Astrocyte of the cerebellum (primary cell): ENCODE measurements around the gene NAA10.

Experiments
- DNase-seq: peaks from one replicate; pipeline ENCODE4 v3.0.0-alpha.2; 2011; ENCODE audit warnings: low read depth
- H3K4me3 ChIP-seq: 2 replicates; pipeline ENCODE4 v1.5.1; 2011; ENCODE audit warnings: mild to moderate bottlenecking, low read depth, low read length, moderate library complexity
- in situ Hi-C: cut with HindIII; loops from 2 replicates; pipeline ENCODE4 v1.10.0; 2017; ENCODE audit warnings: low sequenced_read_pairs
- TF ChIP-seq, protein P1 (sequence below): IDR thresholded peaks from 2 replicates; pipeline ENCODE4 v1.5.1; 2012; ENCODE audit warnings: low read length, low read depth, moderate library complexity, mild to moderate bottlenecking; ENCODE audit errors: missing control alignments

NAA10 gene

DNA sequence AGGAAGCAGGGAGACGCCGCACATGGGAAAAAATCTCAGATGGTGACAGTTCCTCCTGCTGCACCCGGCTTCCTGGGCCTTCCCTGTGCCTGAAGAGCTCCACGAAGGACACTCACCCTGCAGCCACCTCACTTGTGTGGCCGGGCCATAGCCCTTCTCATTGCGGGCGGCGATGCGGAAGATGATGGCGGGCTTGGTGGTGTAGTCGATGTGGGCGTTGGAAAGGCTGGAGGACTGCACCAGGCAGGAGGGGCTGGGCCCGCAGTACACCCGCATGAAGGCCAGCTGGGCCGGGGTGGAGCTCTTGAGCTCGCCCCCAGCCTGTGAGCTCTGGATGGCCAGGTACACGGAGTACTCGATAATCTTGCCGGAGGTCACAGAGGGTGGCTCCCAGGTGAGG is 15.3 kb upstream of the NAA10 start:
- TF ChIP-seq, protein P1, sequence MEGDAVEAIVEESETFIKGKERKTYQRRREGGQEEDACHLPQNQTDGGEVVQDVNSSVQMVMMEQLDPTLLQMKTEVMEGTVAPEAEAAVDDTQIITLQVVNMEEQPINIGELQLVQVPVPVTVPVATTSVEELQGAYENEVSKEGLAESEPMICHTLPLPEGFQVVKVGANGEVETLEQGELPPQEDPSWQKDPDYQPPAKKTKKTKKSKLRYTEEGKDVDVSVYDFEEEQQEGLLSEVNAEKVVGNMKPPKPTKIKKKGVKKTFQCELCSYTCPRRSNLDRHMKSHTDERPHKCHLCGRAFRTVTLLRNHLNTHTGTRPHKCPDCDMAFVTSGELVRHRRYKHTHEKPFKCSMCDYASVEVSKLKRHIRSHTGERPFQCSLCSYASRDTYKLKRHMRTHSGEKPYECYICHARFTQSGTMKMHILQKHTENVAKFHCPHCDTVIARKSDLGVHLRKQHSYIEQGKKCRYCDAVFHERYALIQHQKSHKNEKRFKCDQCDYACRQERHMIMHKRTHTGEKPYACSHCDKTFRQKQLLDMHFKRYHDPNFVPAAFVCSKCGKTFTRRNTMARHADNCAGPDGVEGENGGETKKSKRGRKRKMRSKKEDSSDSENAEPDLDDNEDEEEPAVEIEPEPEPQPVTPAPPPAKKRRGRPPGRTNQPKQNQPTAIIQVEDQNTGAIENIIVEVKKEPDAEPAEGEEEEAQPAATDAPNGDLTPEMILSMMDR: no peak
- in situ Hi-C loops: no loop called here
- no peak overlapping the region for H3K4me3 ChIP-seq
- DNase-seq: no peak

DNA sequence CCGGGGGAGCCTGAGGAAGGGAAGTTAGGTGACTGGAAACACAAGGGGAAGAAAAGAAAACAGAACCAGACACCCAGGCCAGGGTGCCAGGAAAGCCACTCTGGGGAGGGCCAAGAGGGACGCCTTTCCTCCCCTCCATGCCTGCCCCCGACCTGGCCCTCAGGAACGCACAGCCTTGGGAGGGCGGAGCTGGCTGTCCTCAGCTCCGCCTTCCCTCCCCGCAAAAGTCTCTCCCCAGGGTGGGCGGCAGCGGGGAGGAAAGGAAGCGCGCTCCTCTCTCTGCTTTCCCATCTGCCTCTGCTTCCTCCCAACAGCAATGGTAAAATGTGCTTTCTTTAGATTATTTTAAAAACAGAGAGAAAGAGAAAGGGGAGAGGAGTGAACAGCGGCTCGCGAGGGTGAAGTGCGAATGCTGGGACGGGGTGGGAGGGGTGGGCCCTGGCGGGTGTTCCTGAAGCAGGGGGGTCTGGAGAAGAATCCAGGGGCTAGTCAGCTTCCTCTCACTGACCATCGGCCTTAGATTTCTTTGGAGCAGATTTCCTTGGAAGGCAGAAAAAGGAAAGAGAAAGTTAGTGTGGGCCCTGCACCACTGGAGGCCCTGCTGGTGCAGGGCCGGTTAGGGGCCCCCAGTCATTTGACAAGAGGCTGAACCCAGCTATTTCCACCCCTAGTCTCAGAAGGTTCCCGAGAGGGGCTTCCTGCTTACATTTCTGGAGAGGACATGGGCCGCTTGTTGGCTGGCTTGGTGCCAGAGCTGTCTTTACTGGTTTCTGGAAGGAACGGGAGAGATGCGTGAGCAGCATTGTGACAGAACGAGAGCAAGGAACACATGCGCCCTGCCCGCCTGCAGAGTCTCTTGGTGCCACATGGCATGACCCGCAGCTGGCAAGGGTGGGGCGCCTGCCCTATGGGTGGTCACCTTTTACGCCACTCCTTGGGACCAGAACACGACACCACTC is 14.3 kb upstream of the NAA10 start:
- DNase-seq: no peak
- TF ChIP-seq, protein P1: no peak
- no peak overlapping the region for H3K4me3 ChIP-seq
- in situ Hi-C loops: no loop called here

GRCh38 chrX:153948002-153948466 is 13.2 kb upstream of the NAA10 start:
- H3K4me3 ChIP-seq: no peak overlapping the region
- in situ Hi-C loops: no loop called here
- TF ChIP-seq, protein P1: no peak
- DNase-seq: no peak

- in situ Hi-C loops: no loop called here
- TF ChIP-seq, protein P1: peak; percentile 95
- no peak overlapping the region for H3K4me3 ChIP-seq
- DNase-seq: peak; percentile 56
These were observed 12.4 kb upstream of the NAA10 start for GRCh38 chrX:153947009-153947769.

- in situ Hi-C loops: no loop called here
- no peak overlapping the region for H3K4me3 ChIP-seq
- DNase-seq: no peak
- TF ChIP-seq, protein P1: no peak
These were observed 11.4 kb upstream of the NAA10 start for GRCh38 chrX:153945956-153946943.

DNA sequence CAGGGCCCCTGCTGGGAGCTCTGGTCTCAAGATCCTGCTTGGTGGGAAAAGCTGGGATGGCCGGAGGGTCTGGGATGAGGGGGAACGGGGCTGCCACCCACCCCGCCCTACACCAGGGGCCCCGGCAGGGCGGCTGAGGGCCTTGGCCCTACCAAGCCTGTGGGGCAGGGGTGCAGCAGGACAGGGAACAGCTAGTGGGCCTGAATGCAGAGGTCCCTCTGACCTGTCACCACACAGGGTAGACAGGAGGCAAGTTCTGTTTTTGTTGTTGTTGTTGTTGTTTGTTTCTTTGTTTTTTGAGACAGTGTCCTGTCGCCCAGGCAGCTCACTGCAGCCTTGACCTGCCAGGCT is 9.9 kb upstream of the NAA10 start:
- in situ Hi-C loops: no loop called here
- TF ChIP-seq, protein P1: no peak
- DNase-seq: no peak
- no peak overlapping the region for H3K4me3 ChIP-seq
